AG04450 (cell line): ENCODE data around the gene CERT1. TPM values are rescaled to one million over a fixed set of nuclear protein-coding genes. Genes with fewer than 3 reads are reported as not detected.

Source experiments
- CTCF ChIA-PET: fragments of 300-600, 350-600 bp; formaldehyde crosslinking; extraction: SDS; loops from one replicate; lab custom pipeline; 2022; ENCODE audit warnings: antibody characterized with exemption, inconsistent platforms; lab: Charles Lee
- POLR2A ChIA-PET: fragments of 350-600 bp; formaldehyde crosslinking; extraction: SDS; loops from one replicate; lab custom pipeline; 2021; ENCODE audit warnings: antibody characterized with exemption, inconsistent platforms; lab: Yijun Ruan, JAX
- DNase-seq: peaks from one replicate; pipeline ENCODE4 v3.0.0-alpha.2; 2011; ENCODE audit warnings: low read depth, low spot score
- H3K27ac ChIP-seq: one replicate; pipeline ENCODE4 v1.5.1; 2012; ENCODE audit warnings: low read depth, low read length, control low read depth
- H3K27me3 ChIP-seq: one replicate; pipeline ENCODE4 v1.6.0; 2012; ENCODE audit warnings: low read length; ENCODE audit not compliant: control insufficient read depth, insufficient read depth
- H3K4me3 ChIP-seq: 2 replicates; pipeline ENCODE4 v1.5.1; 2011; ENCODE audit warnings: mild to moderate bottlenecking, low read depth, low read length, control low read depth
- H3K9me3 ChIP-seq: 2 replicates; pipeline ENCODE4 v1.5.1; 2012; ENCODE audit warnings: low read length; ENCODE audit not compliant: control insufficient read depth, insufficient read depth
- polyA plus RNA-seq: library from polyadenylated mRNA; depleted of rRNA; stranded (reverse); fragments of >200 nt; gene quantifications from 2 replicates; pipeline ENCODE4 v1.2.3, GENCODE V29; 2011
- TF ChIP-seq, protein P1 (sequence below): IDR thresholded peaks from 2 replicates; pipeline ENCODE4 v1.5.1; 2011; ENCODE audit warnings: low read depth, low read length, control low read depth, inconsistent platforms

Gene CERT1
- polyA plus RNA-seq, 1 experiment, result 17.1 TPM

DNA sequence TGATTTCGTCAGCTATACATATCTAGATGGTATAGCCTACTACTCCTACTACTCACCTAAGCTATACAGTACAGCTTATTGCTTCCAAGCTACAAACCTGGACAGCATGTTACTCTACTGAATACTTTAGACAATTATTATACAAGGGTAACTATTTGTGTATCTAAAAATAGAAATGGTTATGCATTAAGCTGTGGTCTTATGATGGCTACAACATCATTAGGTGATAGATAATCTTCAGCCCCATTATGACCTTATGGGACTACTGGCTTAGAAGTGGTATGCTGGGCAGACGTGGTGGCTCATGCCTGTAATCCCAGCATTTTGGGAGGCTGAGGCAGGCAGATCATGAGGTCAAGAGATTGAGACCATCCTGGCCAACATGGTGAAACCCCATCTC is 40.2 kb downstream of the CERT1 start:
- no peak overlapping the region for H3K27ac ChIP-seq
- DNase-seq, result no peak
- peaks cover 4% of the 10 kb centered on the region; the same call in 1 of the 2 replicates for H3K9me3 ChIP-seq
- H3K27me3 ChIP-seq, result no peaks in the 10 kb centered on the region
- CTCF ChIA-PET, result no interaction called here
- TF ChIP-seq, protein P1, sequence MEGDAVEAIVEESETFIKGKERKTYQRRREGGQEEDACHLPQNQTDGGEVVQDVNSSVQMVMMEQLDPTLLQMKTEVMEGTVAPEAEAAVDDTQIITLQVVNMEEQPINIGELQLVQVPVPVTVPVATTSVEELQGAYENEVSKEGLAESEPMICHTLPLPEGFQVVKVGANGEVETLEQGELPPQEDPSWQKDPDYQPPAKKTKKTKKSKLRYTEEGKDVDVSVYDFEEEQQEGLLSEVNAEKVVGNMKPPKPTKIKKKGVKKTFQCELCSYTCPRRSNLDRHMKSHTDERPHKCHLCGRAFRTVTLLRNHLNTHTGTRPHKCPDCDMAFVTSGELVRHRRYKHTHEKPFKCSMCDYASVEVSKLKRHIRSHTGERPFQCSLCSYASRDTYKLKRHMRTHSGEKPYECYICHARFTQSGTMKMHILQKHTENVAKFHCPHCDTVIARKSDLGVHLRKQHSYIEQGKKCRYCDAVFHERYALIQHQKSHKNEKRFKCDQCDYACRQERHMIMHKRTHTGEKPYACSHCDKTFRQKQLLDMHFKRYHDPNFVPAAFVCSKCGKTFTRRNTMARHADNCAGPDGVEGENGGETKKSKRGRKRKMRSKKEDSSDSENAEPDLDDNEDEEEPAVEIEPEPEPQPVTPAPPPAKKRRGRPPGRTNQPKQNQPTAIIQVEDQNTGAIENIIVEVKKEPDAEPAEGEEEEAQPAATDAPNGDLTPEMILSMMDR, result no peak
- POLR2A ChIA-PET, result no interaction called here
- no peak overlapping the region for H3K4me3 ChIP-seq

DNA sequence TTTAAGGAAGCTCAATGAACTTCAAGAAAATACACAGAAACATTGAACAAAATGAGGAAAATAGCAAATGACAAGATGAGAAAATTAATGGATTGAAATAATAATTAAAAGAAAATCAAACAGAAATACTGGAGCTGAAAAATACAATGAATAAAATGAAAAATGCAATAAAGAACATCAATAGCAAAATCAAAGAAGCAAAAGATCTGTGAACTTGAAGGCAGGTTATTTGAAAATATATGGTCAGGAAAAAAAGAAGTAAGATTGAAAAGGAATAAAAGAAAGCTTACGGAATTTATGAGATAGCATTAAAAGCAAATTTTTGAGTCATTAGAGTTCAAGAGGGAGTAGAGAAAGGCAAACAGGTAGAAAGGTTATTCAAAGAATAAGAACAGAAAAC is 42.4 kb downstream of the CERT1 start:
- POLR2A ChIA-PET, result no interaction called here
- CTCF ChIA-PET, result no interaction called here
- Histone ChIP-seq H3K4me3 (no peak overlapping the region), H3K27me3 (no peaks in the 10 kb centered on the region), H3K9me3 (peaks cover 4% of the 10 kb centered on the region; the same call in 1 of the 2 replicates), H3K27ac (no peak overlapping the region)
- TF ChIP-seq, protein P1, result no peak
- no peak for DNase-seq

- ChIA-PET CTCF (no interaction called here), POLR2A (no interaction called here)
- Histone ChIP-seq H3K4me3 (no peak overlapping the region), H3K9me3 (peaks cover 4% of the 10 kb centered on the region; the same call in 1 of the 2 replicates), H3K27me3 (no peaks in the 10 kb centered on the region), H3K27ac (no peak overlapping the region)
- no peak for DNase-seq
- TF ChIP-seq, protein P1, result no peak
Measured at GRCh38 chr5:75468593-75468992, 42.8 kb downstream of the CERT1 start.

- no peak overlapping the region for H3K27ac ChIP-seq
- peaks cover 4% of the 10 kb centered on the region; the same call in 1 of the 2 replicates for H3K9me3 ChIP-seq
- no peak for DNase-seq
- ChIA-PET POLR2A (no interaction called here), CTCF (no interaction called here)
- H3K4me3 ChIP-seq, result no peak overlapping the region
- H3K27me3 ChIP-seq, result no peaks in the 10 kb centered on the region
- TF ChIP-seq, protein P1, result no peak
Measured at GRCh38 chr5:75466006-75466716, 45.3 kb downstream of the CERT1 start.

DNA sequence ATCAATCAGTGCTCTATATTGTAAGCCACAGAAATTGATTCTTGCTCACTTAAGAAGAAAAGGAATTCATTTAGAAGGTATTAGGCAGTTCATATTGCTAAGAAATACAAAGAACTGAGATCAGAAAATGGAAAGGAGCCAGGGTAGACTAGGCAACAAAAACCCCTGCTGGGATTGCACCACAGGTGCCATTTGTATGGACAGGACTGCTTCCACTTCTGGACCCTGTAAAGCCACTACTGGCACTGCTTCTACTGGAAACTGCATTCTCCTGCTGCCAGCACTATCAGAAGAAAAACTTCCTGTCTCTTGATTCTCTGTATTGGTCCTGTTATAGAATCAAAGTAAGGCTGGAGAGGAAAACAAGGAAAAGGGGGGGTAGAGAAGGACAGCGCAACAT is 45.9 kb downstream of the CERT1 start:
- ChIA-PET POLR2A (no interaction called here), CTCF (no interaction called here)
- TF ChIP-seq, protein P1, result no peak
- Histone ChIP-seq H3K9me3 (peaks cover 4% of the 10 kb centered on the region; the same call in 1 of the 2 replicates), H3K27me3 (no peaks in the 10 kb centered on the region), H3K4me3 (no peak overlapping the region), H3K27ac (no peak overlapping the region)
- no peak for DNase-seq
